A549 treated with Mapracorat at 1 μM for 4 hours (cell line): ENCODE results near the gene PHKG2. TPM values are rescaled to one million over a fixed set of nuclear protein-coding genes. Genes with fewer than 3 reads are reported as not detected.

Experiments
- total RNA-seq: library from RNA; stranded (reverse); fragments of 200-300 nt; extraction: Qiagen RNA extraction; gene quantifications from 5 replicates; pipeline ENCODE4 v1.2.3, GENCODE V29; 2022

Gene PHKG2
- 20.8 to 31.7 TPM (median 29.7 TPM) in 5 replicates for total RNA-seq

GRCh38 chr16:30747799-30748633 lies at the start of gene PHKG2:
TSS of gene PHKG2 (plus strand) at chr16:30748425. CDS start at chr16:30748821, 396 bp downstream.

DNA sequence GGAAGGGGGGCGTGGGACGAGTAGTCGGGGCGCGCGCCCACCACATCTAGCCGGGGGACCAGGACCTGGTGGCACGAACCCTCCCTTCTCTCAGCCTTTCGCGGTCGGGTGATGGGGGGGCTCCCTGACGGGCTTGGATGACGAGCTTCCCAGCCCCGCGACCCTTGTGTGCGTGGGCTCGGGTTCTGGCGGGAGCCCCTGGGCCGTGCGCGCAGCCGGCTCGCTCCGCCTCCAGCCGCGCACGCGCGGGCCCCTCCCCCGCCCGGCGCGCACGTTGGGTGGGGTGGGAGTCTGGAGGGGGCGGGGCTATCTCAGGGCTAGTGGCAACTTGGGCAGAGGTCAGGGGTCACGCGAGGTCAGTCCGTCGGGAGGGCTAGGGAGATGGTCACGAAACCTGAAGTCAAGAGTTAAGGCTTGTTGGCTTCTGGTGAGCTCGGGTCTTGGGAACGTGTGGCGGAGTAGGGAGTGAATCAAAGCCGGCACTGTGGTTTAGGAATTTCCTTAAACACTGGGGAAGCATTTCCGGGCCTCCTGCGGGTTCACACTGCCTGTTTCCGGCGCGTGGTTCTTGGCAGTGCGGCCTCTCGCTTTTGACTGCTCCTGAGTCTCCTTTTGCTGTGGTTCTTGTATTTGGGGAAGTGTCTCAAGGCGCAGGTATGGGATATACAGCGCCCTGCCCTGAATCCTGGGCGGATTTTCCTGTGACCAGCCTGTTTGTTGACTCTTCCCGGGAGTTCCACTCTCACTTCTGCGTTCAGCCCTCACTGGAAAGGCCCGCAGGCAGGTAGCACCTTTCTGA lies 49.2 kb upstream of the PHKG2 start, which contains the start of gene SRCAP:
Gene SRCAP (plus strand): TSS at position 356 of the 799 bp plus-strand sequence. CDS start 1,654 bp downstream, outside the sequence.

DNA sequence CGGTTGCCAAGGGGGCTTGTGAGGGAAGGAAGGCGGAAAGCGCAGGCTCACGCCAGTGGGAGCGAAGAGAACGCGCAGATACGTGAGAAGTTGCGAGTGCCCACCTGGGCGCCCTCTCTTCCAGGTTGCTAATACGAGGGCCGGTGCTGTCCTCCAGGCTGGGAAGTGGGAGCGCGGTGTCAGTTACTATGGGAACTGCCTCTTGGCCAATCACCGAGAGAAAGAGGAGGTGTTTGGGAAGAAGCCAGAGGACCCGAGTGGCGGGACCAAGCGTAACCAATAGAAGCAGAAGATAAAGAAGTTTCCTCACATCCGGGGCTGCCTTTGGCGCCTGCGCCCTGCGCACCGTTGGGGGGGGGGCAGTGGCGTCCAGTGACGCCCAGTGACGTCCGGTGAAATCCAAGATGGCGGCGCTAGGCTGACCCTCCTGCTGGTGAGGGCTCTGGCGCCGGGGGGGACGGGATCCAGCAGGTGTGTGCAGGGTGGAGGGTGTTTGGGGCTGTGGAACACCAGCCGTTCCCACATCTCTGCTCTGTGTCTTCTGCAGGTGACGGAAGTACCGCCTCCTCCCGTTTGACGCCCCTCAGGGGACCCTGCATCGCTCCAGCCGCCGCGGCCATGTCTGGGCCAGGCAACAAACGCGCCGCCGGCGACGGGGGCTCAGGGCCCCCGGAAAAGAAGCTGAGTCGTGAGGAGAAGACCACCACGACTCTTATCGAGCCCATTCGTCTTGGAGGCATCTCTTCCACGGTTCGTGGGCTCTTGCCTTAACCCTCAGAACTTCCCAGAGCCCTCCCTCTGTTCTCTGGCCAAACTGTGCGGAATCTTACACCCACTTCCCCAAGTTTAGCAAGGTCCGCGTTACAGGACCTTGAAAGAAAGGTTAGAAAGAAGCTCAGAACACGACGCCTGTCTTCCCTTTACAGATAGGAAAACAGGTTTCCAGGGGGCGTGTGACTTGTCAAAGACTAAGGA lies 14.0 kb downstream of the PHKG2 start, which contains the start of the genes CFAP119 and RNF40:
Gene CFAP119 (minus strand): TSS at position 135 of the 975 bp plus-strand sequence. CDS start 314 bp downstream, outside the sequence.
Gene RNF40 (plus strand): TSS at position 395 of the 975 bp plus-strand sequence. CDS start 224 bp downstream, at position 619.

GRCh38 chr16:30786936-30787612 lies 38.8 kb downstream of the PHKG2 start, which contains the start of gene ZNF629:
TSS of gene ZNF629 (minus strand) at chr16:30787205. CDS start at chr16:30784482, 2,723 bp downstream.

Other genes starting within 250 kb of the PHKG2 start
- 37.5 to 47.8 TPM (median 45.5 TPM) in 5 replicates for gene ZNF768, start 221.9 kb upstream of the PHKG2 start, total RNA-seq
- 3.2 to 5.0 TPM (median 3.8 TPM) in 5 replicates for gene ZNF747, start 213.6 kb upstream of the PHKG2 start, total RNA-seq
- gene ZNF764, start 190.1 kb upstream of the PHKG2 start, total RNA-seq = 4.1 to 6.7 TPM (median 6.4 TPM) in 5 replicates
- gene ZNF688, start 176.7 kb upstream of the PHKG2 start, total RNA-seq = 4.9 to 8.7 TPM (median 6.6 TPM) in 5 replicates
- not detected in 5 replicates for gene ZNF785, start 162.7 kb upstream of the PHKG2 start, total RNA-seq
- gene ZNF689, start 138.0 kb upstream of the PHKG2 start, total RNA-seq = 7.5 to 9.5 TPM (median 8.8 TPM) in 5 replicates
- 20.1 to 25.5 TPM (median 22.5 TPM) in 5 replicates for gene PRR14, start 97.5 kb upstream of the PHKG2 start, total RNA-seq
- 29.6 to 43.8 TPM (median 40.0 TPM) in 5 replicates for gene FBRS, start 90.0 kb upstream of the PHKG2 start, total RNA-seq
- gene SRCAP, start 49.3 kb upstream of the PHKG2 start, total RNA-seq = 8.2 to 25.8 TPM (median 21.5 TPM) in 5 replicates
- 5.5 to 9.4 TPM (median 8.9 TPM) in 5 replicates for gene CFAP119, start 13.6 kb downstream of the PHKG2 start, total RNA-seq
- 66.6 to 85.9 TPM (median 80.0 TPM) in 5 replicates for gene RNF40, start 13.9 kb downstream of the PHKG2 start, total RNA-seq
- gene ZNF629, start 38.8 kb downstream of the PHKG2 start, total RNA-seq = 15.7 to 18.8 TPM (median 18.0 TPM) in 5 replicates
- gene BCL7C, start 145.7 kb downstream of the PHKG2 start, total RNA-seq = 25.8 to 42.7 TPM (median 40.6 TPM) in 5 replicates
- gene CTF1, start 148.2 kb downstream of the PHKG2 start, total RNA-seq = 0.11 to 0.39 TPM (median 0.15 TPM) in 5 replicates
- gene FBXL19, start 175.1 kb downstream of the PHKG2 start, total RNA-seq = 9.8 to 19.2 TPM (median 18.4 TPM) in 5 replicates
- gene ORAI3, start 200.6 kb downstream of the PHKG2 start, total RNA-seq = 11.3 to 15.8 TPM (median 13.8 TPM) in 5 replicates
- 13.2 to 20.3 TPM (median 19.3 TPM) in 5 replicates for gene SETD1A, start 209.3 kb downstream of the PHKG2 start, total RNA-seq
- 12.5 to 15.4 TPM (median 14.3 TPM) in 5 replicates for gene HSD3B7, start 236.8 kb downstream of the PHKG2 start, total RNA-seq